ENCODE data around the gene FHAD1.

Gene FHAD1

GRCh38 chr1:15246960-15247614 is at the start of gene FHAD1:
TSS of gene FHAD1 (plus strand) at chr1:15247223. CDS start at chr1:15251785, 4,562 bp downstream.
- peak; percentile 64 for DNase-seq (ENCODE audit: low spot score)

GRCh38 chr1:15197591-15198447 is 49.2 kb upstream of the FHAD1 start:
- DNase-seq (ENCODE audit: low spot score) = no peak

GRCh38 chr1:15198684-15199083 is 48.3 kb upstream of the FHAD1 start:
- DNase-seq (ENCODE audit: low spot score) = no peak

- no peak for DNase-seq (ENCODE audit: low spot score)
Observed at GRCh38 chr1:15201221-15201620, 45.8 kb upstream of the FHAD1 start.

- no peak for DNase-seq (ENCODE audit: low spot score)
Observed at GRCh38 chr1:15201849-15202551, 45.0 kb upstream of the FHAD1 start.

GRCh38 chr1:15204931-15205330 is 42.1 kb upstream of the FHAD1 start:
- DNase-seq (ENCODE audit: low spot score) = no peak

- no peak for DNase-seq (ENCODE audit: low spot score)
Observed at GRCh38 chr1:15205586-15206346, 41.3 kb upstream of the FHAD1 start.

- DNase-seq (ENCODE audit: low spot score) = no peak
Observed at GRCh38 chr1:15206418-15207030, 40.5 kb upstream of the FHAD1 start.

GRCh38 chr1:15207031-15207828 is 39.8 kb upstream of the FHAD1 start:
- DNase-seq (ENCODE audit: low spot score) = no peak

GRCh38 chr1:15207829-15208429 is 39.1 kb upstream of the FHAD1 start:
- DNase-seq (ENCODE audit: low spot score) = no peak

- DNase-seq (ENCODE audit: low spot score) = no peak
Observed at GRCh38 chr1:15210651-15211375, 36.2 kb upstream of the FHAD1 start.

GRCh38 chr1:15211424-15211823 is 35.6 kb upstream of the FHAD1 start:
- no peak for DNase-seq (ENCODE audit: low spot score)

GRCh38 chr1:15212216-15212953 is 34.6 kb upstream of the FHAD1 start:
- no peak for DNase-seq (ENCODE audit: low spot score)

GRCh38 chr1:15212954-15213291 is 34.1 kb upstream of the FHAD1 start:
- DNase-seq (ENCODE audit: low spot score) = no peak

- DNase-seq (ENCODE audit: low spot score) = no peak
Observed at GRCh38 chr1:15213341-15213821, 33.6 kb upstream of the FHAD1 start.

- no peak for DNase-seq (ENCODE audit: low spot score)
Observed at GRCh38 chr1:15214527-15214926, 32.5 kb upstream of the FHAD1 start.

GRCh38 chr1:15215116-15215515 is 31.9 kb upstream of the FHAD1 start:
- DNase-seq (ENCODE audit: low spot score) = no peak

- no peak for DNase-seq (ENCODE audit: low spot score)
Observed at GRCh38 chr1:15217654-15218053, 29.4 kb upstream of the FHAD1 start.
